H1 (cell line): ENCODE data around the gene FUT2.

Source experiments
- HDAC6 ChIP-seq: IDR thresholded peaks from one replicate; pipeline ENCODE4 v1.7.1; 2012; ENCODE audit warnings: low read depth, mild to moderate bottlenecking, inconsistent platforms, low read length, moderate library complexity
- JUND ChIP-seq: IDR thresholded peaks from 2 replicates; pipeline ENCODE4 v1.6.1; 2011; ENCODE audit warnings: mild to moderate bottlenecking, improper control_type of control experiment, low read length
- SIRT6 ChIP-seq: IDR thresholded peaks from one replicate; pipeline ENCODE4 v1.7.1; 2012; ENCODE audit warnings: low read length, inconsistent platforms
- TEAD4 ChIP-seq: IDR thresholded peaks from 2 replicates; pipeline ENCODE4 v1.6.1; 2012; ENCODE audit warnings: low read depth, low read length, inconsistent platforms, mixed read lengths
- TF ChIP-seq, protein P1 (sequence below), 3 experiments: IDR thresholded peaks; 1 replicate in 2 of 3; 2 replicates in 1 of 3; pipeline versions ENCODE4 v1.5.1 to v1.6.1; 2011; ENCODE audit warnings: low read length in 3 of 3, mild to moderate bottlenecking in 3 of 3, inconsistent platforms in 2 of 3, low read depth in 1 of 3, moderate library complexity in 1 of 3; ENCODE audit not compliant: insufficient read depth in 1 of 3; ENCODE audit errors: control extremely low read depth in 1 of 3
- TF ChIP-seq, protein P2 (sequence below): IDR thresholded peaks from 2 replicates; pipeline ENCODE4 v1.6.1; 2012; ENCODE audit warnings: inconsistent platforms

DNA sequence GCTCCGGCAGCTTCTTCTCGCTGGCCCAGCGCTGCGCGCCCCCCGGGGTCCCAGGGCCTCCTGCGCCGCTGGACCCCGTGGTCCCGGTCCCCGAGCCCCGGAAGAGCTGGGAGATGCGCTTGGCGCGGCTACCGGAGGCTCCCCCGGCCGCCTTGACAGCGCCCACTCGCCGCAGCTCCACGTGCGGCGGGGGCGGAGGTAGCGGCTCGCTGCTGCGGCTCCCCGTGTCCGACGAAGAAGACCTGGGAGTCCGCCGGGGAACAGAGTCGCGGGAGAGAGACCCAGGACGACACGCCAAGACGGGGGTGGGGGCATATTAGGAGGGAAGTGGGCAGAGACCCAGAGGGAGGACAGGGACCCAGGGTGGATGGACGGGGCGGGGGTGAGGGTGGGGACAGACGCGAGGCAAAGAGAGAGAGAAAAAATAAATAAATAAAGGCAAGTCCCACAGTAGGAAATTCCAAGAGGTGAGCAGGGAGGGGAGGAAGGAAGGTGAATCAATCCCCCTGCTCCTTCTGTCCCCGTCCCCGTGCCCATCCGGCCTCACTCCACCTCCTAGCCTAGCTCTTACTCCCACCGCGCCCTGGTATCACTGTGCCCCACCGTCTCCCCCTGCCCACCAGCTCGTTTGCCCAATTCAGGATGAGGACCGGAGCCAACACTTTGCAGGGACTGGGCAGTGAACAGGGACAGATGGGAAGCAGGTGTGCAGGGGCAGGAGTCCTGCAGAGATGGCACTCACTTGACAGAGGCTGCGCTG, 43.8 kb downstream of the FUT2 start:
- TF ChIP-seq, protein P1, sequence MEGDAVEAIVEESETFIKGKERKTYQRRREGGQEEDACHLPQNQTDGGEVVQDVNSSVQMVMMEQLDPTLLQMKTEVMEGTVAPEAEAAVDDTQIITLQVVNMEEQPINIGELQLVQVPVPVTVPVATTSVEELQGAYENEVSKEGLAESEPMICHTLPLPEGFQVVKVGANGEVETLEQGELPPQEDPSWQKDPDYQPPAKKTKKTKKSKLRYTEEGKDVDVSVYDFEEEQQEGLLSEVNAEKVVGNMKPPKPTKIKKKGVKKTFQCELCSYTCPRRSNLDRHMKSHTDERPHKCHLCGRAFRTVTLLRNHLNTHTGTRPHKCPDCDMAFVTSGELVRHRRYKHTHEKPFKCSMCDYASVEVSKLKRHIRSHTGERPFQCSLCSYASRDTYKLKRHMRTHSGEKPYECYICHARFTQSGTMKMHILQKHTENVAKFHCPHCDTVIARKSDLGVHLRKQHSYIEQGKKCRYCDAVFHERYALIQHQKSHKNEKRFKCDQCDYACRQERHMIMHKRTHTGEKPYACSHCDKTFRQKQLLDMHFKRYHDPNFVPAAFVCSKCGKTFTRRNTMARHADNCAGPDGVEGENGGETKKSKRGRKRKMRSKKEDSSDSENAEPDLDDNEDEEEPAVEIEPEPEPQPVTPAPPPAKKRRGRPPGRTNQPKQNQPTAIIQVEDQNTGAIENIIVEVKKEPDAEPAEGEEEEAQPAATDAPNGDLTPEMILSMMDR (IDR thresholded peaks at IDR 0.05; ENCODE audit: control extremely low read depth in 1 of 3, insufficient read depth in 1 of 3, low read depth in 1 of 3, low read length in 3 of 3): no peak
- TF ChIP-seq HDAC6 (no peak), JUND (no peak), TEAD4 (no peak), SIRT6 (no peak)
- TF ChIP-seq, protein P2, sequence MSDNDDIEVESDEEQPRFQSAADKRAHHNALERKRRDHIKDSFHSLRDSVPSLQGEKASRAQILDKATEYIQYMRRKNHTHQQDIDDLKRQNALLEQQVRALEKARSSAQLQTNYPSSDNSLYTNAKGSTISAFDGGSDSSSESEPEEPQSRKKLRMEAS: no peak
